Body of pancreas (tissue), 4 donors: Measurements from ENCODE around the gene IFT81.

Source experiments
- CTCF ChIP-seq, 7 experiments: fragments of 450-650 bp in 4 of 7; fragments of 200-600 bp in 3 of 7; sonication (generic) in 3 of 7; IDR thresholded peaks; one replicate each; pipeline ENCODE4 v1.5.1; 2016 to 2019; ENCODE audit warnings: antibody characterized with exemption in 7 of 7
- POLR2A ChIP-seq, 3 donors: fragments of 450-650 bp; IDR thresholded peaks; one replicate each; pipeline ENCODE4 v1.6.1; 2016; ENCODE audit warnings: antibody characterized with exemption in 3 of 3, mild to moderate bottlenecking in 2 of 3

GRCh38 chr12:110262442-110263388, 138.6 kb downstream of the IFT81 start:
- TF ChIP-seq CTCF (IDR thresholded peaks at IDR 0.05) (no peak), POLR2A (IDR thresholded peaks at IDR 0.05) (no peak)
